Measurements from ENCODE around the gene PALM. TPM values are rescaled to one million over a fixed set of nuclear protein-coding genes. Genes with fewer than 3 reads are reported as not detected.
"Not testable (repeated sequence)": the region's sequence is repeated elsewhere in the genome, so short reads cannot be mapped to it uniquely, and the experiment has no call there.

The PALM gene
- polyA plus RNA-seq, 1 donor, result 29.2 TPM

DNA sequence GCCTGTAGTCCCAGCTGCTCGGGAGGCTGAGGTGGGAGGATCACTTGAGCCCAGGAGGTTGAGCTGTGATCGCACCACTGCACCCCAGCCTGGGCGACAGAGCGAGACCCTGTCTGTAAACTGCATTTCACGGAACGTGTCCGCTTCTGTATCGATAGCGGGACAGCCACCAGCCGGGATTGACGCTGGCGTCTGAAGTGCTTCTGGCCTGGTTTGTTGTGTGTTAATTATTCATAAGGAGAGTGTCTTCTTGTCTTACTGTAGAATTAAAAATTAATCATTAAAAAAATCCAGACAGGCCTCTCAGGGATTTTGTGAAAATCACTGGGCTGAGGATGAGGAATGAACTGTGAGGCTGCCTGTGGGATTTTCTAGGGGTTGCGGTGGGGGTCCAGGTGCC lies 26.0 kb downstream of the PALM start:
- H3K36me3 ChIP-seq (ENCODE audit: control insufficient read depth, insufficient read depth, low read length), result peaks cover 5% of the 10 kb centered on the region
- H3K4me3 ChIP-seq (ENCODE audit: low read length), result no peak overlapping the region
- peaks cover 39% of the 10 kb centered on the region for H3K4me1 ChIP-seq (ENCODE audit: control insufficient read depth, insufficient read depth, low read length)
- DNase-seq, result no peak
- no peaks in the 10 kb centered on the region for H3K27me3 ChIP-seq (ENCODE audit: control insufficient read depth, insufficient read depth, low read length)
- no peak overlapping the region for H3K27ac ChIP-seq (ENCODE audit: low read length)
- WGBS (ENCODE audit: insufficient coverage, low lambda C conversion rate), result no CpG with 5 or more reads among the region's 13 CpGs
- H3K9me3 ChIP-seq (ENCODE audit: control insufficient read depth, low read depth, low read length), result peaks cover 6% of the 10 kb centered on the region

DNA sequence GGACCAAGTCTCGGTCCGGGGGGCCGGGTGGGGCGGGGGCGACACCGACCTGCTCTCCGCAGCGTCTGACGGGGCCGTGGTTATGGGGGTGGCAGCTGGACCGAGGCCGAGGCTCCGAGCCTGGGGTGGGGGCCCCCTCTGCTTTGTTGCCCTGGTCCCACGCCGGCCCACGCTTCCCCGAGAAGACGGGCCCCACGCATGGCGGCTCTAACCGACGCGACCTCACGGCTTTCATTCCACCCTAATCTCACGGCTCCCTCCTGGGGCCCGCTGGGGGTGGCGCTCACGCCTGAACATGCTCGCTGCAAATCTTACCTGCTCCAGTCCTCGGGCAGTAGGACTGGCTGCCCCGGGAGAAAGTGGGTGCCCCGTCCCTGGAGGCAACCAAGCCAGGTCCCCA lies 27.4 kb downstream of the PALM start:
- WGBS (ENCODE audit: insufficient coverage, low lambda C conversion rate), result no CpG with 5 or more reads among the region's 32 CpGs
- H3K27ac ChIP-seq (ENCODE audit: low read length), result no peak overlapping the region
- H3K4me3 ChIP-seq (ENCODE audit: low read length), result no peak overlapping the region
- H3K36me3 ChIP-seq (ENCODE audit: control insufficient read depth, insufficient read depth, low read length), result peaks cover 5% of the 10 kb centered on the region
- DNase-seq, result no peak
- peaks cover 13% of the 10 kb centered on the region for H3K9me3 ChIP-seq (ENCODE audit: control insufficient read depth, low read depth, low read length)
- no peaks in the 10 kb centered on the region for H3K27me3 ChIP-seq (ENCODE audit: control insufficient read depth, insufficient read depth, low read length)
- peaks cover 52% of the 10 kb centered on the region for H3K4me1 ChIP-seq (ENCODE audit: control insufficient read depth, insufficient read depth, low read length)

DNA sequence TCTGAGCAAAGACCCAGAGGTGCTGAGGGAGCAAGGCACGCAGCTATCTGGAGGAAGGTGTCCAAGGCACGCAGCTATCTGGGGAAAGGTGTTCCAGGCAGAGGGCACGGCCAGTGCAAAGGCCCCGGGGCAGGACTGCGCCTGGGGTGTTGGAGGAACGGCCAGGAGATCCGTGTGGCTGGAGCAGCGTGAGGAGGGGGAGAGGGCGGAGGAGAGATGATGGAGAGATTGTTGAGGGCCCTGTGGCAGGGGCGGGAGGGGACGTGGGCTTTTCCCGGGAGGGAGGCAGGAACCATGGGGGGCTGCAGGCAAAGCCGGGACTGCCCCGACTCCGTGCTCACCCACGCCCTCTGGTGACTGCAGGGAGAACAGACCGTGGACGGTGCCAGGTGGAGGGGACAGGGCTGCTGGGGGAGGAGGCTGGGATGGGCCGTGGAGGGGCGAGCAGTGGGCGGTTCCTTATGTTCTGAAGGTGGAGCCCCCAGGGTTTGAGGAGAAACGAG lies 28.9 kb downstream of the PALM start:
- WGBS (ENCODE audit: insufficient coverage, low lambda C conversion rate), result 72% methylated on average over 2 of the region's 22 CpGs
- peaks cover 13% of the 10 kb centered on the region for H3K9me3 ChIP-seq (ENCODE audit: control insufficient read depth, low read depth, low read length)
- H3K4me1 ChIP-seq (ENCODE audit: control insufficient read depth, insufficient read depth, low read length), result peaks cover 54% of the 10 kb centered on the region
- peaks cover 5% of the 10 kb centered on the region for H3K36me3 ChIP-seq (ENCODE audit: control insufficient read depth, insufficient read depth, low read length)
- no peak overlapping the region for H3K4me3 ChIP-seq (ENCODE audit: low read length)
- peak in 1 of 2 donors; percentile 63 for DNase-seq
- no peaks in the 10 kb centered on the region for H3K27me3 ChIP-seq (ENCODE audit: control insufficient read depth, insufficient read depth, low read length)
- peak overlapping the region; percentile 90 for H3K27ac ChIP-seq (ENCODE audit: low read length)

DNA sequence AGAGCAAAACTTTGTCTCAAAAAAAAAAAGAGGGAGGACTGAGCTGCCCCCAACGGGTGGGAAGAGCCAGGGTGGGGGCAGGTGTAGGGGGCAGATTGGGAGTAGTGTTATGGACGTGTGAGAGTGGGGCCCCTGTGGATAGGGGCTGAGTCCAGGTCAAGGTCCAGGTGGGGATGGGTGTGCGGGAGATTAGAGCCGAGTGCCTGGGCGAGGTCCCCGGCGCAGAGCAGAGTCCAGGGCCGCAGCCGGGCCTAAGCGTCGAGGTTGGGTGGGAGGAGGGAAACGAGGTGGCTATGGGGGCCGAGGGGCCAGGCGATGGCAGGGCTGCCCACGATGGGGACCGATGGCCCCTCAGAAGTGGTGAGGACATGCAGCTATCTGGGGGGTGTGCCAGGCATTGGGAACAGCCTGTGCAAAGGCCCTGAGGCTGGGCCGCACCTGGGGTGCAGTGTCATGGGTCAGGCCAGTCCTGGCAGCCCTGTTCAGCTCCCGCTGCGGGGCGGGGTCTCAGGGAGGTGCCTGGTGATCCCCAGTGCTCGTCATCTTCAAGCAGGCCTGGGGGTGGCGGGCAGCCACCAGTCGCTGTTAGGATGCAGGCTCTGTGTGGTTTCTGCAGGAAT lies 29.9 kb downstream of the PALM start:
- no CpG with 5 or more reads among the region's 23 CpGs for WGBS (ENCODE audit: insufficient coverage, low lambda C conversion rate)
- H3K4me3 ChIP-seq (ENCODE audit: low read length), result no peak overlapping the region
- H3K27me3 ChIP-seq (ENCODE audit: control insufficient read depth, insufficient read depth, low read length), result no peaks in the 10 kb centered on the region
- H3K4me1 ChIP-seq (ENCODE audit: control insufficient read depth, insufficient read depth, low read length), result peaks cover 63% of the 10 kb centered on the region
- peaks cover 13% of the 10 kb centered on the region for H3K9me3 ChIP-seq (ENCODE audit: control insufficient read depth, low read depth, low read length)
- DNase-seq, result peak; percentile 89 to 99
- peaks cover 3% of the 10 kb centered on the region for H3K36me3 ChIP-seq (ENCODE audit: control insufficient read depth, insufficient read depth, low read length)
- H3K27ac ChIP-seq (ENCODE audit: low read length), result peak overlapping the region; percentile 90

DNA sequence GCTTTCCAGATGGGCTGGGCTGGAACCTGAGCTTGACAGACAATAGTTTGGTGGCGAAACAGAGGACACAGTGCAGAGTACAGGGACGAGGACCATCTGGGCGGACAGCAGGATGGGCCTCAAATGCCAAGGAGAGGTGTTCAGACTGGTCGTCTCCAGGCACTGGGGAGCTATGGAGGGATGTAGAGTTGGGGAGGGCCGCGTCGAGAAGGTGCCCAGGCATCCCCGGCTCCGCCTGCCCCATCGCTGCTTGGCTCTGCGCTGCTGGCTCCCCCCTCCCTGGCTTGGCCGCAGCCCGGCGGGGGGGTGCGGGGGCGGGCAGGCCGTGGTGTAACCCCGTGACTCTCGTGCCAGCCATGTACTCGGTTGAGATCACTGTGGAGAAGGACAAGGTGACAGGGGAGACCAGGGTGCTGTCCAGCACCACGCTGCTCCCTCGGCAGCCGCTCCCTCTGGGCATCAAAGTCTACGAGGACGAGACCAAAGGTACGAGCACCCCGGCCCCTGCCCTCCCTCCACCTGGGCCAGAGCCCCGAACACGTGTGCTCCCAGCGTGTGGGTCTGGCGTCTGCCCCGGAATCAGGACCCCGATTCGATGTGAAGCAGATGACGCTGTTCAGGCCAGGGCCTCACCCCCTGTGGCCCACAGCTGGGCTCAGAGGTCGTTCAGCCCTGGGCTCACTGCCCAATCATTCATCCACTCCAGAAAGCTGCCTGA lies 31.4 kb downstream of the PALM start:
- peak in 1 of 2 donors; percentile 72 for DNase-seq
- Histone ChIP-seq H3K4me3 (ENCODE audit: low read length) (no peak overlapping the region), H3K27ac (ENCODE audit: low read length) (peak overlapping the region; percentile 90), H3K9me3 (ENCODE audit: control insufficient read depth, low read depth, low read length) (peaks cover 18% of the 10 kb centered on the region), H3K4me1 (ENCODE audit: control insufficient read depth, insufficient read depth, low read length) (peaks cover 65% of the 10 kb centered on the region), H3K36me3 (ENCODE audit: control insufficient read depth, insufficient read depth, low read length) (peaks cover 3% of the 10 kb centered on the region), H3K27me3 (ENCODE audit: control insufficient read depth, insufficient read depth, low read length) (no peaks in the 10 kb centered on the region)
- no CpG with 5 or more reads among the region's 36 CpGs for WGBS (ENCODE audit: insufficient coverage, low lambda C conversion rate)

DNA sequence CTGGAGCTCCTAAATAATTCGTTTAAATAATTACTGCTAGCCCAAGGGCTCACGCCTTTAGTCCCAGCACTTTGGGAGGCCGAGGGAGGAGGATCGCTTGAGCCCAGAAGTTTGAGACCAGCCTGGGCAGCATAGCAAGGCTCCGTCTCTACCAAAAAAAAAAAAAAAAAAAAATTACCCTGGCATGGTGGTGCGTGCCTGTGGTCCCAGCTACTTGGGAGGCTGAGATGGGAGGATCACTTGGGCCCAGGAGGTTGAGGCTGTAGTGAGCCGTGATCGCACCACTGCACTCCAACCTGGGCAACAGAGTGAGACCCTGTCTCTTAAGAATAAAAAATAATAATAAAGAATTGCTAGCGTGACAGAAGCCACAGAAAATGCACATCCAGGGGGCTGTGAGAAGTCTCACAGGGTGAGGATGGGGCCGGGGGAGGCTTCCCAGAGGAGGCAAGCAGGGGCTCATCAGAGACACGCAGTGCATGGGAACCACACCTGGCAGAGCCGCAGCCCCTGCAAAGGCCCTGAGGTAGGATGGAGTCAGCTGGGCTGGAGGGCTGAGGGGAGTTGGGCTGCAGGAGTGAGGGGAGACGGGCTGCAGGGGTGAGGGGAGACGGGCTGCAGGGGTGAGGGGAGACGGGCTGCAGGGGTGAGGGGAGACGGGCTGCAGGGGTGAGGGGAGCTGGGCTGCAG lies 32.2 kb downstream of the PALM start:
- no CpG with 5 or more reads among the region's 16 CpGs for whole genome bisulfite sequencing (ENCODE audit: insufficient coverage, low lambda C conversion rate)
- not testable (repeated sequence) for H3K36me3 ChIP-seq (ENCODE audit: control insufficient read depth, insufficient read depth, low read length); H3K4me3 ChIP-seq (ENCODE audit: low read length); DNase-seq; H3K27me3 ChIP-seq (ENCODE audit: control insufficient read depth, insufficient read depth, low read length)
- peaks cover 18% of the 10 kb centered on the region for H3K9me3 ChIP-seq (ENCODE audit: control insufficient read depth, low read depth, low read length)
- peaks cover 63% of the 10 kb centered on the region for H3K4me1 ChIP-seq (ENCODE audit: control insufficient read depth, insufficient read depth, low read length)
- peak overlapping the region; percentile 90 for H3K27ac ChIP-seq (ENCODE audit: low read length)

DNA sequence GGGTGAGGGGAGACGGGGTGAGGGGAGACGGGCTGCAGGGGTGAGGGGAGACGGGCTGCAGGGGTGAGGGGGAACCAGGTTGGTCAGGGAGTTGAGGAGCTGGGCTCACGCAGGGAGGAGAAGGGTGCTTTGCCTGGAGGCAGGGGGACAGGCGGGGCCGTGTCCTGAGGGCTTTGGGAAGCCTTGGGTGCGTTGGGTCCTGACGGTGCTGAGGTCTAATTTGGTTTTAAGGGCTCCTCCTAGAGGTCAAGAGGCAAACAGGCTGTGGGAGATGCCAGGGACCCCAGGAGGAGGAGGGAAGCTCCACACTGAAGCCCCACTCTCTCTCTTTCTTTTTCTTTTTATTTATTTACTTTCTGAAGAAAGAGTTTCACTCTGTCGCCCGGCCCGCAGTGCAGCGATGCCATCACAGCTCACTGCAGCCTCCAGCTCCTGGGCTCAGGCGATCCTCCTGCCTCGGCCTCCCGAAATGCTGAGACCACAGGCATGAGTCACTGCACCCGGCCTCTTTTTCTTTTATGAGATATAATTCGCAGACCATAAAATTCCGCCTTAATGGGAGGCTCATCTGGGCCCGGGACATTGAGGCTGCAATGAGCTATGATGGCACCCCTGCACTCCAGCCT lies 32.9 kb downstream of the PALM start:
- no peak for DNase-seq
- peak overlapping the region; percentile 75 for H3K27ac ChIP-seq (ENCODE audit: low read length)
- WGBS (ENCODE audit: insufficient coverage, low lambda C conversion rate), result no CpG with 5 or more reads among the region's 19 CpGs

DNA sequence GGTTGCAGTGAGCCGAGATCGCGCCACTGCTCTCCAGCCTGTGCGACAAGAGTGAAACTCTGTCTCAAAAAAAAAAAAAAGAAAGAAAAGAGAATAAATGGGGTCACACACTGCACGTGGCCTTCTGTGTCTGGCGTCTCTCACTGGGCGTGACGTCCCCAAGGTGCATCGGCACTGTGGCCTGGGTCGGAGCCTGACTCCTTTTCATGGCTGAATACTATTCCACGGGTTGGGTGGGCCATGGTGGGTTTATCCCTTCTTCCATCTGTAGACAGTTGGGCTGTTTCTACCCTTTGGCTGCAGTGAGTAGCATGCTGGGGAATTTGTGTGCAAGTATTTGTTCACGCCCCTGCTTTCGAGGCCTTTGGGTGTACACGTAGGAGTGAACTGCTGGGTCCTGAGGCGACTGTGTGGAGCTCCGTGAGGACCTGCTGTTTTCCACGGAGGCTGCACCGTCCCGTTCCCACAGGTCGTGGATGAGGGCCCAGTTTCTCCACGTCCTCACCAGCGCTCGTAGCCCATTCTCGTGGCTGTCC lies 33.9 kb downstream of the PALM start:
- Histone ChIP-seq H3K27ac (ENCODE audit: low read length) (peak overlapping the region; percentile 75), H3K9me3 (ENCODE audit: control insufficient read depth, low read depth, low read length) (peaks cover 31% of the 10 kb centered on the region), H3K4me1 (ENCODE audit: control insufficient read depth, insufficient read depth, low read length) (peaks cover 58% of the 10 kb centered on the region), H3K4me3 (ENCODE audit: low read length) (no peak overlapping the region), H3K36me3 (ENCODE audit: control insufficient read depth, insufficient read depth, low read length) (no peaks in the 10 kb centered on the region), H3K27me3 (ENCODE audit: control insufficient read depth, insufficient read depth, low read length) (no peaks in the 10 kb centered on the region)
- WGBS (ENCODE audit: insufficient coverage, low lambda C conversion rate), result no CpG with 5 or more reads among the region's 24 CpGs
- DNase-seq, result no peak

More for the DNA sequence above, 32.9 kb downstream of the PALM start:
- no peak overlapping the region for H3K4me3 ChIP-seq (ENCODE audit: low read length)
- H3K27me3 ChIP-seq (ENCODE audit: control insufficient read depth, insufficient read depth, low read length), result no peaks in the 10 kb centered on the region
- H3K4me1 ChIP-seq (ENCODE audit: control insufficient read depth, insufficient read depth, low read length), result peaks cover 60% of the 10 kb centered on the region
- no peaks in the 10 kb centered on the region for H3K36me3 ChIP-seq (ENCODE audit: control insufficient read depth, insufficient read depth, low read length)
- H3K9me3 ChIP-seq (ENCODE audit: control insufficient read depth, low read depth, low read length), result peaks cover 21% of the 10 kb centered on the region

DNA sequence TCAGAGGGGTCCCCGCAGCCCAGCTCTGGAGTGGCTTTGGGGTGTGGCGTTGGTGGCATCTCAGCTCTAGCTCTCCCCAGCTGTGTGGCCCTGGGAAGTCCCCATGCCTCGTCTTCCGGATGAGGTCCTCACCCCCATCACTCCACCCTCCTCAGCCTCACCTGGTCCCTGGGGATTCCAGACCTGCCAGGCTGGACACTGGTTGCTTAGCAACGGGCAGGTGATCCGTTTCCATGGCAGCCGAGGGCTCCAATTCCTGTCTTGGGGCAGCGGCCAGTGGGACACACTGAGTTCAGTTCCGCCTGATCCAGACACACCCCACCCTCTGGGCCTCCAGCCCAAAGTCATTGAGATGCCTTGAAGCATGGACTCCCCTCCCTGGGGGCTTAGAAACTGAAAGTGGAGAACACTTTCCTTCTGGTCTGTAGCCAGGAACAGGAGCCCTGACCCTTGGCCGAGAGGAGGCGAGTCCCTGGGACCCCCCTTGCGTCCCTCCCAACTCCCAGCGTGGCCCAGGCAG lies 34.5 kb downstream of the PALM start:
- Histone ChIP-seq H3K4me3 (ENCODE audit: low read length) (no peak overlapping the region), H3K4me1 (ENCODE audit: control insufficient read depth, insufficient read depth, low read length) (peaks cover 56% of the 10 kb centered on the region), H3K27me3 (ENCODE audit: control insufficient read depth, insufficient read depth, low read length) (no peaks in the 10 kb centered on the region), H3K36me3 (ENCODE audit: control insufficient read depth, insufficient read depth, low read length) (no peaks in the 10 kb centered on the region), H3K27ac (ENCODE audit: low read length) (peak overlapping the region; percentile 75), H3K9me3 (ENCODE audit: control insufficient read depth, low read depth, low read length) (peaks cover 36% of the 10 kb centered on the region)
- WGBS (ENCODE audit: insufficient coverage, low lambda C conversion rate), result no CpG with 5 or more reads among the region's 13 CpGs
- DNase-seq, result peak; percentile 92 to 98

DNA sequence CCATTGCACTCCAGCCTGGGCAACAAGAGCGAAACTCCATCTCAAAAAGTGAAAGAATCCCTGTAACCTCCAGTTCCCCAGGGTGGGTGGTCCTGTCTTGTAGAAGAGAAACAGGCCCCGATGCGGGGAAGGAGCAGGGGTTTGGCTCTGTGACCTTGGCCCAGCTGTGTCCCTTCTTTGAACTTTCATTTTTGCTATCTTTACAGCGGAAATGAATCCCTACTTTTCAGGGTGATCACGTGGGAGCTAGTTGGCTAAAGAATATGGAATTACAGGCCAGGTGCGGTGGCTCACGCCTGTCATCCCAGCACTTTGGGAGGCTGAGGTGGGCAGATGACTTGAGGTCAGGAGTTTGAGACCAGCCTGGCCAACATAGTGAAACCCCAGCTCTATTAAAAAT lies 36.4 kb downstream of the PALM start:
- Histone ChIP-seq H3K27ac (ENCODE audit: low read length) (peak overlapping the region; percentile 66), H3K9me3 (ENCODE audit: control insufficient read depth, low read depth, low read length) (peaks cover 46% of the 10 kb centered on the region), H3K4me1 (ENCODE audit: control insufficient read depth, insufficient read depth, low read length) (peaks cover 40% of the 10 kb centered on the region)
- not testable (repeated sequence) for H3K27me3 ChIP-seq (ENCODE audit: control insufficient read depth, insufficient read depth, low read length); H3K4me3 ChIP-seq (ENCODE audit: low read length); H3K36me3 ChIP-seq (ENCODE audit: control insufficient read depth, insufficient read depth, low read length)
- peak; percentile 71 to 76 for DNase-seq
- WGBS (ENCODE audit: insufficient coverage, low lambda C conversion rate), result no CpG with 5 or more reads among the region's 7 CpGs
